GM19238 (cell line): ENCODE measurements around the gene MPHOSPH6.
"Not testable (repeated sequence)": the region's sequence is repeated elsewhere in the genome, so short reads cannot be mapped to it uniquely, and the experiment has no call there.

Experiments
- DNase-seq: peaks from one replicate; pipeline ENCODE4 v3.0.0; 2011; ENCODE audit warnings: low spot score; ENCODE audit not compliant: insufficient read length

The MPHOSPH6 gene

DNA sequence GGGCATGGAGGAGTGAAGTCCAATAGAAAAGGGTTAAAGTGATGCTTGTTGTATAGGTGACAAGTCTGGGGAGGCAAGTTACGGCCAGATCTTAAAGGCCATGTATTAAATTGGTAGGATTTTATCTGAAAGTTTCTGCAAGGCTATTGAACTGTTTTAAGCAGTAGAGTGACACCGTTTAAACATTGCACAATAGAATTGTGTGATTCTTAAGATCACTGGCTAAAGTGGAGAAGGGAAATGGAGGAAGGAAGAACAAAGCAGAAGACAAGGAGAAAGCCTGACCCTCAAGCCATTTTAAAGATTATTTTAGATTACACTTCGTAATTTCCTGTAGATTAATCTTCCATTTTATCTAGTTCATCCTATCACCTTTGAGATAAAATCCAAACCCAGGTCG, 5.6 kb upstream of the MPHOSPH6 start:
- DNase-seq = no peak

DNA sequence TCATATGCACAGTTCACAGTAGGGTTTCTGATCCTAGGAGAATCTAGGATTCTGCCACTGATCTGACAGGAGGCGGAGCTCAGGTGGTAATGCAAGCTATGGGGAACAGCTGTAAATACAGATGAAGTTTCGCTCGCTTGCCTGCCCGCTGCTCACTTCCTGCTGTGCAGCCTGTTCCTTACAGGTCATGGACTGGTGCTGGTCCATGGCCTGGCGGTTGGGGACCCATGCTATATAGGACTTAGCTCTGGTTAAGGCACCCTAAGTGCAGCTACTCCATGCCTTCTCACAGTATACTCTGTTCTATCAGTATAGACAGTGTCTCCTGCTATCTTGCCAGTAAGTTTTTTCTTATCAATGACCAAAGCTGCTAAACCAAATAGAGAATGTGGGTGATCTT, 2.4 kb downstream of the MPHOSPH6 start:
- DNase-seq = no peak

DNA sequence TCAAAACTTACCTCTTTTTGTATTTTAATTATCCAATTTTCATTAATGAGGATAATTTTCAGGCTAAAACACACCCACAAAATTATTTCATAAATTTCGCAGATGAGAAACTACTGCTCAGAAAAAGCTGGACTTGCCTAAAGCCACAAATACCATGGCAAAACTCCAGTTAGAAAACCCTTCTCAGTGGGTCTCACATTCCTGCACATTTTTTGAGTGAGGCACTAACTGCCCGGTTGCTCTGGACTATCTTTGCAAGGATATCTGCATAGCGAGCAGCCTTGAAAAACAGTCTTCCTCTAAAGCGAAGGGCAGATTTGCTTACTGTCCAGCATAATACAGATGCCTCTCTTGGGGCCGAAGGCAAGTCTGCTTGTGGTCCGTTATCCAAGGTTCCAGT, 9.8 kb downstream of the MPHOSPH6 start:
- DNase-seq = no peak

GRCh38 chr16:82157836-82158235, 12.2 kb downstream of the MPHOSPH6 start:
- DNase-seq = no peak

- DNase-seq = no peak
Measured at GRCh38 chr16:82157534-82157812, 12.6 kb downstream of the MPHOSPH6 start.

DNA sequence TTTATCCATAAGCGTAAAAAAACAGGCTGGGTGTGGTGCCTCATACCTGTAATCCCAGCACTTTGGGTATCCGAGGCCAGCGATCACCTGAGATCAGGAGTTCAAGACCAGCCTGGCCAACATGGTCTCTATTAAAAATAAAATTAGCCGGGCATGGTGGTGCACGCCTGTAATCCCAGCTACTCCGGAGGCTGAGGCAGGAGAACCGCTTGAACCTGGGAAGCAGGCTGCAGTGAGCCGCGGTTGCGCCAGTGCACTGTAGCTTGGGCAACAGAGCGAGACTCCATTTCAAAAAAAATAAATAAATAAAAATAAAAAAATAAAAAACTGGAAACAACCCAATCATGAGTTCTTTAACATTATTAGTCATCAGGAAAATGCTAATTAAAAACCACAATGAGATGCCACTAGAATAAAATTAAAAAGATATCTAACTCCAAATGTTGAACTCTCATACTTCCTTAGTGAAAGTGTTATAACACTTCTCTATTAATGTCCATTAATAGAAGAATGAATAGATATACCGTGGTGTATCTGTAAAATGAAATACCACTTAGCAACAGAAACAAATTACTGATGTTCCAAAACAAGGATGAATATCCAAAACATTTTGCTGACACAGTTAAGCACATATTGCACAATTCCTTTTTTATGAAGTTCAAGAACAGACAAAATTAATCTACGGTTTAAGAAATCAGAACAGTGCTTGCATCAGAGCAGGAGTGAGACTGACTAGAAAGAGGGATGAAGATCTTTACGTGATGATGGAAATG, 13.1 kb downstream of the MPHOSPH6 start:
- no peak for DNase-seq

- DNase-seq = no peak
Measured at GRCh38 chr16:82152641-82153112, 17.3 kb downstream of the MPHOSPH6 start.

- no peak for DNase-seq
Measured at GRCh38 chr16:82152196-82152595, 17.8 kb downstream of the MPHOSPH6 start.

GRCh38 chr16:82150549-82150948, 19.5 kb downstream of the MPHOSPH6 start:
- DNase-seq = no peak

- DNase-seq = no peak
Measured at GRCh38 chr16:82149536-82149935, 20.5 kb downstream of the MPHOSPH6 start.

DNA sequence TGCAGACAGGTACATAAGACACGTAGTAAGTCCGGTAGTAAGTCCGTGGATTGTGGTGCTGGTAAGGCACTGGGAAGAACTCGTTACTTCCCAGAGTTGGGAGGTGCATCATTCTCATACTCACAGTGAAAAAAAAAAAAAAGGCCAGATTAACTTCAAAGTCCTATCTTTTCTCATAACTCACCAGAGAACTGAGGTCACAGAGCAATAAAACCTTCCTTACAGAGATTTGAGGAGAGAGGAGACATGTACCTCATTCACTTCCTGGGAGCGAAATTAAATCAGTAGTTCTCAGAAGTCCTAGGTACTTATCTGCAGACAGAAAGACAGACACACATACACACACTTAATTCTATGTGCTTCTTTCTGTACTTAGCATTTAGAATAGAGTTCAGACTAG, 22.5 kb downstream of the MPHOSPH6 start:
- no peak for DNase-seq

DNA sequence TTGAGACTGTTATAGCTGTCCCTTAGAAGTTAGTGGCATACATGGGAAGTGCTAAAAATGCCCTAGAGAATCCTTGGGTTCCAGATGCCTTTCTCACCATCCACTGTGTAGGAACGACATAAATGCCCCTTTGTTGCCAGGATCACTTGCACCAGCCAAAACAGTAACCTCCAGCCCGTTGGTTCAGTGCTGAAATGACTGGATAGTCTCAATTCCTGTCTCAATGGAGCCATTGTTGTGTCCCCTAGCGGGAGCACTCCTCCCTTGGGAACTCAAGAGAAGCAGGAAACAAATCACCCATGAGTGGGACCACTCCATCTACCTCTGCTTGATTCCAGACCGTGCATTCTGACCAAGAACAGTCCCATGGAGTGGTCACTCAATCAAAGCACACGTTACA, 23.1 kb downstream of the MPHOSPH6 start:
- DNase-seq = no peak

GRCh38 chr16:82146556-82146955, 23.5 kb downstream of the MPHOSPH6 start:
- DNase-seq = no peak

- not testable (repeated sequence) for DNase-seq
Measured at GRCh38 chr16:82139286-82139571, 30.8 kb downstream of the MPHOSPH6 start.

DNA sequence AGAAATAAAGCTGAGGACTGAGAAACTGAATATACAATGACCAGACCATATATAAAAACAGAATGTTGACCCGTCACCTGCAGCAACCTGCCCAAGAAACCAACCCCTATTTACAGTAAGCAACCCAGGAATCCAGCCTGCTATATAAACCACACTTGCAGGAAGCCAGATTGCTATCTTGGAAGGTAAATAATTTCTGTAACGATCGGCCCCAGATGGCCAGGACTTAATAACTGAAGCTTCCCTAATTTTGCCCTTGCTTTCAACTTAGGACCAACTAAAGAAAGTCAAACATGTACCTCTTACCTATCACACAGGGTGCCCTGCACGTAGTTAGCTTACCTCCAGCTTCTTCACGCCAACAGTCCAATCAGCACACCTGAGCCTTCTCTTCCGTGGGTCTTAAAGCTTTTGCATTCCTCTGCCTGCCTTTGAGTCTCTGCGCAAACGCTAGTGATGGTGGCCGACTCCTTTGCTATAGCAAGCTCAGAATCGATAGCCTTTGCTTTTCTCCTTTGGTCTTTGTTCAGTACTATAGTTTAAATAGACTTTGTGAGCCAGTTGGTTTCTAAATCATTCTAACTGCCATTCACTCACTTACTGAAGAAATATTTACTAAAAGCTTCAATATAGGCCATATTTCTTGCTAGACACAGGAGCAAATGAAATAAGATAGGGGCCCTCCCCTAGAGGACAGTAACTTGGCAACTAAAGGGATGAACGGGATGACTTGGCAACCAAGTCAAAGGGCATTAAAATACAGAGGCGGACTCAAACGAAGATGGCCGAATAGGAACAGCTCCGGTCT, 31.3 kb downstream of the MPHOSPH6 start:
- DNase-seq = no peak

- no peak for DNase-seq
Measured at GRCh38 chr16:82137822-82138167, 32.2 kb downstream of the MPHOSPH6 start.

DNA sequence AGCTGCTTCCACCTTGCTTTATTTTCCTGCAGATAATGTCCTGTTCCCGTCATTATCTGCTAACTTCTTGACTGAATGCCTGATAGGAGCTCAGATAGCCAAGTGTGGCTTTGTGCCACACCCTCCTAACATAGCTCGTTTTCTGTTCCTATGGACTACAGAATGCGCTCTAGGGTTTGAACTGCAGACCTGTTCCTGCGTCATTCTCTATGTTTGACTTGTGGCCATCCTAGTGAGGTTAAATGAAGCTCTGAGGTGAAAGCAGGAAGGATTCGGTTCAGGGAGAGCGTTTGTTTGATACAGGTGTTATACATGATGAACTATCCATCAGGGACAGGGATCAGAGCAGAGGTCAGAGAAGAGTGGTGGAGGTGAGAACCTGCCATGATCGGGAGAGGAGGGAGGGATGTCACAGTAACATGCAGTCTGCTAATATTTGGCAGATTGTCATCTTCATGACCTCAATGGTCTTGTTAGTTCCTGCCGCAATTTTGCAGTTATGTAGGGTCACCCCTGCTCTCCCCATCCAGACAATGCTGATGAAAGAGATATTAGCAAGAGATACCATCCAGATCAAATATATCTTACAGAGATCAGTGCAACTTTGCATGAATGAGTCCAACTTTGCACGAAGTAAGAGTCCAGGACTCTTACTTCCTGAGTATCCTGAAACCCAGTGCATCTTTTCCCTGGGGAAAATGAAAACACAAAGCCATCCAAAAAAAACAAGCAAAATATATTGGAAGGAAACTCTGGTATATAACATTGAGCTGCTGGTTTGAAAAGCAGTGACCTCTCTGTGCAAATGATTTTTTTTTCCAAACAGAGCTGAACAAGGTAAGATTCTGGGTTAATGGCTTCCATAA, 32.8 kb downstream of the MPHOSPH6 start:
- no peak for DNase-seq

- no peak for DNase-seq
Measured at GRCh38 chr16:82135844-82136243, 34.2 kb downstream of the MPHOSPH6 start.

GRCh38 chr16:82134846-82135245, 35.2 kb downstream of the MPHOSPH6 start:
- no peak for DNase-seq

DNA sequence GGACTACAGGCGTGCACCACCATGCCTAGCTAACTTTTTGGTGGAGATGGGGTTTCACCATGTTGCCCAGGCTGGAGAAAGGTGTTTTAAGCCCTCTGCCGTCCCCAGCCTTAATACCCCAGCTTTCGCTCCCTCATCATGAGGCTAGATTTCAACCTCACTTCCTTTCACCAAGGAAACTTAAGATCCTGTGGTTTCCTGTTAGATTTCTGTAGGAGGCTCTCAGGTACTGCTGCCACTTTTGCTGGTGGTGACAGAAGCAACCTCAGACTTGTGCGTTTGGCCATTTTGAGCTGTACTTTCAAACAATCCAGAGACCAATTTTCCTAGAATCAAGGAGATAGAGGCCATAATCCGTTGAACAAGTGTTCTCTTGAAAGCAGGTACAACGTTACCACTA, 36.2 kb downstream of the MPHOSPH6 start:
- no peak for DNase-seq

- no peak for DNase-seq
Measured at GRCh38 chr16:82129881-82130280, 40.1 kb downstream of the MPHOSPH6 start.

GRCh38 chr16:82124651-82125050, 45.4 kb downstream of the MPHOSPH6 start:
- no peak for DNase-seq
